Measurements from ENCODE around the gene CEP63.

DNA sequence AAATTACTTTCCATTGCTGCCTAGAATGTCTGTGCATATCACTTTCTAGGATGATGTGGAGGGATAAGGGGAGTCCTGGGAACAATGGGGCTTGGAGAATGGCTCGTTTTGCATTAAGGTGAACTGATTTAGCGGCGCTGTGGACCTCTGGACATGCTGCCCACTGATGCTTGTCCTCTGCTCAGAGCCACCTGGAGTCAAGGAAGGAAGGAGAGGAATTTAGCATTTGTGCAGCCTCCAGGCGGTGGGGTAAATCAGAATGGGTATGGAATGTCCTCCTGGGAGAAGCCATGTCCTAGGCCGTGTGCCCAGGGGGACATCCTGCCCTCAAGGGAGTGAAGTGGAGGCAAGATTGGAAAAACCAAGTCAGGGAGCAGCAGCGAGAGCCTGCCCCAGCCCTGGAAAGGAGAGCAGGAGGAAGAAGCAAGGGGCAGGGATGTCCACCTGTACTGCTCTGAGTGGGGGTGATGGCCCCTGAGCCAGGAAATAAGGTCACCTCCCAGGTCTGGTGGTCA is 127.2 kb downstream of the CEP63 start:
- no peak for TF ChIP-seq CTCF (IDR thresholded peaks at IDR 0.05)
- TF ChIP-seq POLR2A (IDR thresholded peaks at IDR 0.05), result no peak

Data from body of pancreas (tissue), 4 donors.